GM21367 (cell line): ENCODE results near the gene ABR.

Experiments used
- ATAC-seq: cut with Tn5 transposase; IDR thresholded peaks from one replicate; pipeline ENCODE4 v1.9.1; 2021; ENCODE audit not compliant: unreplicated experiment

The ABR gene

DNA sequence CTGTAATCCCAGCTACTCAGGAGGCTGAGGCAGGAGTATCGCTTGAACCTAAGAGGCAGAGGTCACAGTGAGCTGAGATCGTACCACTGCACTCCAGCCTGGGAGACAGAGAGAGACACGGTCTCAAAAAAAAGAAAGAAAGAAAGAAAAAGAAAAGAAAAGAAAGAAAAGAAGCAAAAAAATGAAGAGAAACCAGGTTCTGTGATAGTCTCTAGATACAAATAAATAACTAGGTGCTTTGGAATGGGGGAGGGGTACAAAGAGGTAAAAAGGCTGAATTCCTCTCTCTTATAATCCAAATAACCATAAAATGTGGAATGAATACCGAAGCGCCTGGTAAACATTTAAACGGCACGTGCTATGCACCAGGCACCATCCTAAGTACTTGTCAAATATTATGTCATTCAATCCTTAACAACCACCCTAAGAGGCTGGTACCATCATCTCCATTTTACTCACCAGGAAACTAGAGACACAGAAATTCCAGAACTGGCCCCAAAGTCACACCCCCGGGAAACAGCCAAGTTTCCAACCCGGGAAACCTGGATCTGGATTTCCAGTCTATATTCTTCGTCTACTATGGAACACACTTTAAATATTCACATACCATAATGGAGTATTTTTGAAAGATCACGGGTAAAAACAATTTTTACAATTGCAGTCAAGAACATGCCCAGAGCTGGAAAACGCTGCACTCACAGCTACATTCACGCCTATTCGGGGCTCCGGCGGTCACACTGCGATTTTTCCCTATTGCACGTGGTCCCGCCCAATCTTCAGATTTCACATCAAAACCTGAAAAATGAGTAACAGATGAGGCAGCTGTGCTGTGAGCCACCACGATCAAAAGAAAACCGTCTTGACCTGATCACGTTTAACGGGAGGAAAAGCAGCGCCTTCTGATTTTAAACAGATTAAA lies 210.7 kb downstream of the ABR start:
- ATAC-seq: no peak

DNA sequence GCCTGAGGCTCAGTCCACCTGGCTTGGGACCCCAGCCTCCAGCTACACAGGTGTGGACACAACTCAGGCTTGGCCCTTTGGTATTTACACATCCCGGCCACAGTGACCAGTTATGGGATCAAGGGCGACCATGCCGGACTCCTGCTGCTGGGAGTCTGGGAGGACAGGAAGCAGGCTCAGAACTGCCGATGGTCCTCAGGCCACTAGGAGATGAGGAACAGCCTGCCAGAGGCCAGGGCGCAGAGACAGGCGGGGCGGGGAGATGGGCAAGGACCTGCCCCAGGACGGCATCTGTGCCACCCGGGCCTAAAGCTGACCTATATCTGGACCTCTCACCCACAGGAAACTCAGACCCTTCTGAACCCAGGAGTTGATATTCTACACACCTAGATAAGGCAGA lies 212.7 kb downstream of the ABR start:
- ATAC-seq: no peak

DNA sequence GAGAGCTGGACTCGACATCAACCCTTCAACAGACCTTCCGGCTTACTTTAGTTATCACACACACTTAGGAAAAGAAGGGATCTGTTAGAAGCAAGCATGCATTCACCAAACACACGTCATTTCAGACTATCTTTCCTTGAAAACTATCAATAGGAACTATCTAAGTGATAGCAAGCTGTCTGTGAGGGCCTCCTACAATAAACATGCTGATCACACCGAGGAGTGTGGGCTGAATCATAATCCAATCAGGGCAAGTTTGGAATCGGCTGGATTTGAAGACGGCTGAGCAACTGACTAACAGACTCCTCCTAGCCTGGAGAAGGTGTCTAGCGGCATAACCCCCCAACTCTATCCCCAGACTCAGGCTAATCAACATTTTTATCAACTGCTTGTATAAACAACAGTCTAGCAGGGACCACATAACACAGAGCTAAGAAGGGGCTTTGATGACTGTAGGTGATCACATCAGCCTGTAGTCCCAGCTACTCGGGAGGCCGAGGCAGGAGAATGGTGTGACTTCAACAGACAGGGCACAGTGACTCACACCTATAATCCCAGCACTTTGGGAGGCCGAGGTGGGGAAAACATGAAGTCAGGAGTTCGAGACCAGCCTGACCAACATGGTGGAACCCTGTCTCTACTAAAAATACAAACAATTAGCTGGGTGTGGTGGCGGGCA lies 214.3 kb downstream of the ABR start:
- no peak for ATAC-seq

DNA sequence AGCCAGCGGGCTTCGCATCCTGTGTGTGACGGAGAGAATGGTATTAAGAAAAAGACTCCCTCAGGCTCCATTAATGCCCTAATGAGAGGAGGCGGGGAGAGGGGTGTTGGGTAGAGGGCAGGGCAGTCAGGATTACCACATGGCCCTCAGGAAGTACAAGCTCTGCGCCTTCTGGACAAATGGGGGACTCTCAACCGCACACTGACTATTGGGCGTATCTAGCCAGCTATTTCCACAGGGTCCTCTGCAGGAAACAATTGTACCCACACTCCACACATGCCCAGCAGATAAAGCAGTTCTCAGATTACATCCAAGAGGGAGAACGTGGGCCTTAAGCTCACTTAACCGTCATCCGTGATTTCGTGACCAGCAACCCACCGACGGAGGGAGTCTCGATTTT lies 214.9 kb downstream of the ABR start:
- ATAC-seq: no peak

DNA sequence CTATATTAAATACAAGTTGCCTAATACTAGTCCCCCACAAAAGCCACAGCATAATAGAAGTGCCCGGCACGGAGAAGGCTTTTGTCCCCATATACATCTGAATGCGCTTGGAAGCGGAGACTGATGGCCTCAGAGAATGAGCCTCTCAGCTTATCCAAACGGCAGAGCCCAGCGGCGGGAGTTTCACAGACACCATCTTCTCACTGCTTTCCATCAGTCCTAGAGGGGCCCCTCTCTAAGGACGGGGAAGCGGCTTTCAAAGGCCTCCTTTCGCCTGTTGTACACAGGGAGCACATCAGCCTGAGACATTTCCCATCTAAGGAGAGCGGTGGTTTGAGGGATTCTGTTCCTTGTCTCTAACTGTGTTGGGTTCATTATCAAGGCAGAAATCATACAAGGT lies 217.1 kb downstream of the ABR start:
- no peak for ATAC-seq

DNA sequence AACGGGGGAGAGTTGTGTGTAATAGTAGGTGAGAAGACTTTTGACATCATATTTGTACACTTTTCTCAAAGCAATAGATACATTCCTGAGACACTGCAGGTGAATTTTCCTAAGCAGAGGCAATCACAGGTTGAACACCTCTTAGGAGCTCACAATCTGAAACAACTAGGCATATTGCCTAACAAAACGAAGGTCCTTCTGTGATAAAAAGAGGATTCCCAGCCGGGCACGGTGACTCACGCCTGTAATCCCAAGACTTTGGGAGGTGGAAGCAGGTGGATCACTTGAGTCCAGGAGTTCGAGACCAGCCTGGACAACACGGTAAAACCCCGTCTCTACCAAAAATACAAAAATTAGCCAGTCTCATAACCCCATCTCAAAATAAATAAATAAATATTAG lies 217.6 kb downstream of the ABR start:
- ATAC-seq: no peak

DNA sequence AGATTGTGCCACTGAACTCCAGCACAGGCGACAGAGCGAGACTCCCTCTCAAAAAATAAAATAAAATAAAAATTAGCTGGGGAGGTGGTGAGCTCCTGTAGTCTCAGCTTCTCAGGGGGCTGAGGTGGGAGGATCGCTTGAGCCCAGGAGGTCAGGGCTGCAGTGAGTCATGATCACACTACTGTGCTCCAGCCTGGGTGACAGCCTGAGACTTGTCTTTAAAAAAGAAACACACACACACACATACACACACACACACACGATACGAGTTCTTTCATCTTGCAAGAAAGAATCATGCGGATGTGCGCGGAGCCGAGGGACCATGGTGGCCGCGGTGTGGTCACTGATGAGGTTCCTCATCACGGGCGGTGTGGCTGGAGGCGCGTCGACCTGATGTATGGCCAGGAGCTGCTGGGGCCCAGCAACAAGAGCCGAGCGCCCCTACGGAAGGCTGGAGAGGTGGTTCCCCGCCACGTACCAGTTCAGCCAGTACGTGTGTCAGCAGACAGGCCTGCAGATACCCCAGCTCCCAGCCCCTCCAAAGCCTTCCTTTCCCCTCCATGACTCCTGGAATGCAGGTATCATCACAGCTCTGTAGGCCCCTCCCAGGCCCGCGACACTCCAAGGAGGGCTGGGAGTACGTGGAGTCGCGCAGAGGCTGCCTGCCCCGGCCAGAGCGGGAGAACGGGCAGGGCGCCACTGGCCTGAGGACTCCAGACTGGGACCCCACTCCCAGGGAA lies 220.9 kb downstream of the ABR start:
- no peak for ATAC-seq

DNA sequence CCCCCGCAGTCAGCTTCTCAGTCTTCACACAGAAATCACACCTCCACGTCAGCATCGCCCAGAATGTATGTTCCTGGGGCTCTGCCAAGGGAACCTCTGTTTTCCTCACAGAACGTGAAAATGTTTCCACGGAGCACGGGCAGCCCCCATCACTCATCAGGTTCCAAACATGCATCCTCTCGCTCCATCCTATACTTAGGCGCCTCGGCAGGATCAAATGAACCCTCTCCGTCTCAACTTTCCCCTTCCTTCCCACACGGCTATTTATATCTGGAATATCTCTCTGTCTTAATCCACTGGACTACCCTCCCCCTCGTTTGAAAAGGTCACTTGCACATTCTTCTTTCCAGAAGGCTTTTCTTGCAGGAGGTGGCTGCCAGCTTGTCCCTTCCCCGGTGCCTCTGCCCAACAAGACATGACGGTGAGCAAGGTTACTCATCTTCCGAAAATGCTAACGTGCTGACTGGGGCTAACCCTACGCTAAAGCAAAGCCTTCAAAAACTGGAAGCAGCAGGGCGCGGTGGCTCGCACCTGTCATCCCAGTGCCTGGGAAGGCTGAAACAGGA lies 221.8 kb downstream of the ABR start:
- no peak for ATAC-seq

DNA sequence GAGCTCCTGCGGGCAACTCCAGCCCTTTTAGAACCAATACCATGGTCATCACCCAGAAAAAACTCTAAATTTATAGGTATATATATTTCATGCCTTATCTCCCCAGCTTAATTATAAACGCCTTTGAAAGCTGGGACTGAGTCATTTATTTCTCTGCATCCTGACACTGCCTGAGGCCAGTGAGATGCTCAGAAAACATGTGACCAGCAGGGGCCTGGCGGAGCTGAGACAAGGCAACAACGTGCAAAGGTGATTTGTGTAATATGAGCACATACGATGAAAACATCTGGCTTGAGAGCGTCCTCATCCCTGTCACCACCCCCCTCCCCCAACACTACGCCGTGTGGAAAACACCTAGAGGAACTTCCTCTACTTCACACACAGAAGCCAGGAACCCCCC lies 222.9 kb downstream of the ABR start:
- no peak for ATAC-seq

DNA sequence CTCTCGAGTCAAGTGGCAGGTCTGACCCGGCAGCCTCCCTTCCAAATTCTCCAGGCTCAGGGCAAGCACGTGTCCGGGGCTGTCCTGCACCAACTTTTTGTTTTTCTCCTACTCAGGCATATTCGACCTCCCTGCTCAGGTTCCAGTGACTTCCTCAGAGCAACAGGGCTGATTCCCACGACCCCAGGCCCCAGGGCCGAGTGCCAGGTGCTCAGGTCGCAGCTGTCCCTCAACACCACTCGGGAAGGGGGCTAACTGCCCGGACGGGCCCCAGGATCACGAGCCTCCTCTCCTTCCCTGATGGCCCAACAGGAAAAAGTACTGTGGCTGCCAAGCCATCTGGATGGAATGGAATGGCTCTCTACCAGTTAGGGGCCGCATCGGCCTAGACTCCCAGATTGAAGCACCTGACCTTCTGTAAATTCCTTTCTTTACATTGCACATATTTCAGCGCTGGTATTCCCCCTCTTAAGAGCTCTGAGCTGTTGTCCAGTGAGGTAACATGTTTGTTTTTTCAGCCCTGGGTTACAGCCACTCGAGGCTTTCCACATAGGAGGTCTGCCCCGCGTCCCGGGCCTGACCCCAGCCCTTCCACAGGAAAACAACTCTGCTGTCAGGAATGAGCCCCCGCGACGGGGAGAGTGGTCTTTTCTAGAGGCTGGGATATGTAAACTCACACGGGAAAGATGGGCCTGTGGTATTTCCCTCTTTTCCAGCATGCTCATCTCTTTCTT lies 225.2 kb downstream of the ABR start:
- ATAC-seq: no peak

DNA sequence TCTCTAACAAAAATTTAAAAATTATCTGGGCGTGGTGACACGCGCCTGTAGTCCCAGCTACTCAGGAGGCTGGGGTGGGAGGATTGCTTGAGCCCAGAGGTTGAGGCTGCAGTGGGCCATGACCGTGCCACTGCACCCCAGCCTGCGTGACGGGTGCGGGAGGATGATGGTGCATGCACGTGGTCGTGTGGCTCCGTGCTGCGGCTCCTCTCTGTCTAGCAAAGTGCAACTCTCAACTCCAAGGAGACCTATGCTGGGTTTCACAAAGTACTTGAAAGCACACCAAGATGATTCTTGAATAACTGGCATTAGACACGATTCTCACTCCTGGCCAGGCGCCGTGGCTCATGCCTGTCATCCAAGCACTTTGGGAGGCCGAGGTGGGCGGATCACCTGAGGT lies 226.0 kb downstream of the ABR start:
- ATAC-seq: no peak
